NCI-H510A treated with DMSO at 0.1 percent for 48 hours (cell line): ENCODE data around the gene IGFBP4.

Experiments used
- DNase-seq: peaks from one replicate; lab custom pipeline; 2025; lab: John Stamatoyannopoulos, UW

IGFBP4 gene

GRCh38 chr17:40456396-40456951 is 13.2 kb downstream of the IGFBP4 start:
- DNase-seq, result no peak

- DNase-seq, result no peak
These were observed 14.1 kb downstream of the IGFBP4 start for GRCh38 chr17:40457369-40457768.

GRCh38 chr17:40457964-40458791 is 14.9 kb downstream of the IGFBP4 start:
- no peak for DNase-seq

- DNase-seq, result no peak
These were observed 15.7 kb downstream of the IGFBP4 start for GRCh38 chr17:40458851-40459482.

- DNase-seq, result no peak
These were observed 16.7 kb downstream of the IGFBP4 start for GRCh38 chr17:40459636-40460603.

- DNase-seq, result no peak
These were observed 17.3 kb downstream of the IGFBP4 start for GRCh38 chr17:40460604-40460967.

GRCh38 chr17:40460968-40461731 is 17.9 kb downstream of the IGFBP4 start:
- DNase-seq, result no peak

GRCh38 chr17:40461732-40462342 is 18.6 kb downstream of the IGFBP4 start:
- DNase-seq, result no peak

GRCh38 chr17:40462343-40463121 is 19.3 kb downstream of the IGFBP4 start:
- no peak for DNase-seq

- no peak for DNase-seq
These were observed 19.9 kb downstream of the IGFBP4 start for GRCh38 chr17:40463122-40463550.

GRCh38 chr17:40464392-40464855 is 21.2 kb downstream of the IGFBP4 start:
- no peak for DNase-seq

GRCh38 chr17:40466298-40466971 is 23.2 kb downstream of the IGFBP4 start:
- no peak for DNase-seq

GRCh38 chr17:40467281-40467867 is 24.1 kb downstream of the IGFBP4 start:
- DNase-seq, result no peak

GRCh38 chr17:40468560-40468959 is 25.3 kb downstream of the IGFBP4 start:
- DNase-seq, result no peak

- DNase-seq, result no peak
These were observed 26.8 kb downstream of the IGFBP4 start for GRCh38 chr17:40469805-40470675.

GRCh38 chr17:40470932-40471828 is 27.9 kb downstream of the IGFBP4 start:
- DNase-seq, result no peak
